GM10266 (cell line): ENCODE results near the gene SLC12A5.
A peak's percentile ranks its signal among the peaks of the same experiment; 100 is the strongest.

Experiments used
- DNase-seq: peaks from one replicate; pipeline ENCODE4 v3.0.0; 2012; ENCODE audit errors: extremely low spot score
- CTCF ChIP-seq: IDR thresholded peaks from 2 replicates; pipeline ENCODE4 v1.5.1; 2012; ENCODE audit warnings: mild to moderate bottlenecking, low read depth; ENCODE audit not compliant: control insufficient read depth, insufficient read depth; ENCODE audit errors: missing control alignments

Gene SLC12A5

DNA sequence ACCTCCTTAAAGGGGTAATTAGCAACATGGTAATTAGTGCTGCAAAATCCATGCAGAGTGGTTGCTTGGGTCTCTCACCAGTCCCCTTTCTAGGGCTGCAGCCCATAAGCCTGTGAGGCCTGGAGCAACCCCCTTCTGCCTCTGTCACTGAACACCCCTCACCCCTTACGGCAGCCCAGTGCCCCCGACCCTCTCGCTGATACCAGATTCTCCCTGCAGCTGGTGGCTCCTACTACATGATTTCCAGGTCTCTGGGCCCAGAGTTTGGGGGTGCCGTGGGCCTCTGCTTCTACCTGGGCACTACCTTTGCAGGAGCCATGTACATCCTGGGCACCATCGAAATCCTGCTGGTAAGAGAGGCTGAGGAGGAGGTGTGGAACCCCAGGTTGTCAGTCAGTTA lies 8.0 kb downstream of the SLC12A5 start:
- DNase-seq, result no peak
- no peak for TF ChIP-seq CTCF

DNA sequence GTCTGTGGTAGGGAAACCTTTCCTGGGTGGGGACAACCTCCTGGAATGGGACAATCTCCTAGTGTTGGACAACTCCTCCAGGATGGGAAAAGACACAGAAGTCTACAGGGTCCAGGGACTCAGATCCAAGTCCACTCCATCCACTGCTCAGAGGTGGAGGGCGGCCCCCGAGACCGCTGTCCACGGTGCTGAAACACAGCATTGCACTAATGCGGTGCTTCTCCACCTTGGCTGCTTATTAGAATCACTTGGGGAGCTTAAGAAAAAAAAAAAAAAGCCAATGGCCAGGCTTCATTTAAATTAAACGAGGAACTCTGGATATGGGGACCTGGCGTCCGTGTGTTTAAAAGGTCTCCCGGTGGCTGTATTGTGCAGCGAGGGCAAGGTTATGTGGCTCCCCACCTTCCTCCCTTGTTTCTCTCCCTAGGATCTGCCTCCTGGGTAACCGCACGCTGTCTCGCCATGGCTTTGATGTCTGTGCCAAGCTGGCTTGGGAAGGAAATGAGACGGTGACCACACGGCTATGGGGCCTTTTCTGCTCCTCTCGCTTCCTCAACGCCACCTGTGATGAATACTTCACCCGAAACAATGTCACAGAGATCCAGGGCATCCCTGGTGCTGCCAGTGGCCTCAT lies 12.0 kb downstream of the SLC12A5 start:
- TF ChIP-seq CTCF, result no peak
- peak; percentile 68 for DNase-seq

GRCh38 chr20:46043556-46043955 lies 14.5 kb downstream of the SLC12A5 start:
- no peak for DNase-seq
- no peak for TF ChIP-seq CTCF

GRCh38 chr20:46044896-46045295 lies 15.9 kb downstream of the SLC12A5 start:
- no peak for TF ChIP-seq CTCF
- DNase-seq, result no peak

DNA sequence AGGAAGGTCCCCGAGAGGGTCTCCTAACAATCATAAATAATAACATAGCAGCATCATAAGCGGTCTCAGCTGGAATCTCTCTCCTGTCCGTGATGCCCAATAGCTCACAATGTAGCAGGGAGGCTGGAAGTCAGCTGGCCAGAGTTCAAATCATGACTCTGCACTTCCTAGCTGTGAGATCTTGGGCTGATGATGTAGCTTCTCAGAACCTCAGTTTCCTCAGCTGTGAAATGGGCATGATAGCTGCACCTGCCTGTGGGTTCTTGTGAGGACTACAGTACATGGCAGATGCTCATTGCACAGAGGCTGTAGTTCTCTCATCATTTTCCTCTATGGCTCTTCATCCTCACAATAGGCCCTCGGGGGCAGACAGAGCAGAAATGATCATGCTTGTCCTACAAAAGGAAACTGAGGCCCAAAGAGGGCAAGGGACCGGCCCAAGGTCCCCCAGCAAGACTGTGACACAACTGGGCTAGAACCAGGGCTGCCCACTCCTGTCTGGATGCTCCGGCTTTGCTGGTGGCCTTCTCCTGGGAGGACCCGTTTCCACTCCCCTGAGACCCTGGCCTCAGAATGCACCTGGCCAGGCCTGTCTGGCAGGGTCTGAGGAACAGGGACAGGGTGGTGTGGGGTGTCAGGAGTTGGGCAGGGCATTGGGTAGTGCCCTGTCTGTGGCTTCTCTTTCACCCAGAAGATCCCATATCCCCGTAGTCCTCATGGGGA lies 17.7 kb downstream of the SLC12A5 start:
- DNase-seq, result no peak
- TF ChIP-seq CTCF, result no peak

DNA sequence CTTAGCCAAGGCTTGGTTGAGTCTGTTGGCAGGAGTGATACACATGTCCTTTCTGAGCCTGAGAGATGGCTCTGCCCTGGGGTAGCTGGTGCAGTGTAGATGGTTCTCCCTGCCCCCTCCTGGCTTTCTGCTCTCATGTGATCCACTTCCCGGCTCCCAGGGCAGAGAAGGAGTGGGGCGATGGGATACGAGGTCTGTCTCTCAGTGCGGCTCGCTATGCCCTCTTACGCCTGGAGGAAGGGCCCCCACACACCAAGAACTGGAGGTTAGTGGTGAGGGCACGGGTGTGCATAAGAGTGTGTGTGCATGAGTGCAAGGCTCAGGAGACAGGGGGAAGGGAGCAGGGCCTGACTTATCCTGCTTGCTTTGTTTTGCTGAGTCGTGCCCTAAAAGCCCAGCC lies 18.8 kb downstream of the SLC12A5 start:
- TF ChIP-seq CTCF, result no peak
- no peak for DNase-seq

- no peak for TF ChIP-seq CTCF
- DNase-seq, result no peak
These were observed 20.2 kb downstream of the SLC12A5 start for GRCh38 chr20:46049190-46049589.
